ENCODE measurements around the gene FBLN2.

- TF ChIP-seq ELK1 (IDR thresholded peaks at IDR 0.05; ENCODE audit: low read depth, low read length), result no peak
- TF ChIP-seq CEBPB (IDR thresholded peaks at IDR 0.05), result no peak
Observed at GRCh38 chr3:13506680-13507079, 42.2 kb upstream of the FBLN2 start.

All from A549 (cell line).